ENCODE results near the gene NELL1.

DNA sequence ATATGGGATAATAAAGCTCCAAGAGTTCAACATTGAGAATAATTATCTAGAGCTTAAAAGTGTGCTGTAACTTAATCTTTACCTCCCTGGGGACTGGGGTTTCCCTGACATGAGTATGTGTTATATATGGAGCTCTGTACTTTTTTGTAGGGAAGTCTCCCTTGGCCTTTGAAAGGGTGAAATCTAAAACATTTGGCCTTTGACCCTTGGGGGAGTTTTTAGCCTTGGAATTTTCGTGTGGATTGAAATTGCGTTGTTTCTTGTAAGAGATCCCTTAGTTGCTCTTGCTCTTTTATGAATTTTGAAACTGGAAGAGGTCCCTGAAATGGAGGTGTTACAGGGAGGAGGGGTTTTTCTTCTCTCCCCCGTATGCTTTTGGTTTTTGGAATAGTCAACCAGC lies 450.0 kb downstream of the NELL1 start:
- no peak for TF ChIP-seq CTCF (IDR thresholded peaks at IDR 0.05; ENCODE audit: poor library complexity)
- TF ChIP-seq EZH2 (IDR thresholded peaks at IDR 0.05; ENCODE audit: borderline replicate concordance): no peak

All from hepatocyte (in vitro differentiated cells).